Sigmoid colon (tissue), 4 donors: ENCODE data around the gene PRTN3.

Experiments used
- POLR2AphosphoS5 ChIP-seq, 4 donors: sonication (generic); formaldehyde crosslinking; IDR thresholded peaks; one replicate each; pipeline ENCODE4 v1.6.1; 2017; ENCODE audit warnings: antibody characterized with exemption in 4 of 4
- TF ChIP-seq, protein P1 (sequence below), 4 experiments: fragments of 450-650 bp in 3 of 4; fragments of 200-600 bp in 1 of 4; IDR thresholded peaks; one replicate each; pipeline ENCODE4 v1.5.1; 2016 to 2019; ENCODE audit warnings: antibody characterized with exemption in 4 of 4, mild to moderate bottlenecking in 3 of 4, moderate library complexity in 2 of 4

DNA sequence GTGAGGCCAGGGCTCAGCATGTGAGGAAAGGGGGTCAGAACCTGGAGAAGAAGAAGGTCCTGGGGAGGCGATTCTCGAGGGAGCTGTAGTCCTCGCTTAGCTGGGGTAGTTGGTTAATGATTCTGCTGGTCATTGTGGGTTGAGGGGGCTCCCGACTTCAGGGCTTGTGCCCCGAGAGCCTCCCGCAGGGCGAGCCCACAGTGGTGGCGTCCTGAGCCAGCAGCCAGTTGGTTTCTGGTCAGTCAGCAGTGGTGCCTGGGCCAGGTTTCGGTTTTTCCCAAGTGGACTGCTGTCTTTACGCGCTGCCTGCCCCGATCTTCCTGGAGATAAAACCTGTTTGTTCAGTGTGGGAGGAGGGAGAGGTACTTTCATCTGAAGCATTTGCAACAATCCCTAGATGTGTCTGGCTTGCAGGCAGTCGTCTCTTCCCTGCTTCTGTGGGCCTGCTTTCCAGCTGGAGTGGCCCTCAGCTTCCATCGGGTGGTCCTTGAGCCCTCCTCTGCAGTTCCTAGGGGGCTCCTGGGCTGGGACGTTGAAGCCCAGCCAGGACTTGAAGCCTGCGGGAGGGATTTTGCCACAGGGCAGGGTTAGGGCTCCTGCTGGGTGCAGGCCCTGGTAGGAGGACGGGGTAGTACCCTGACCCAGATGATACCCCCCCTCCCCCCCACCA is 40.3 kb upstream of the PRTN3 start:
- TF ChIP-seq, protein P1, sequence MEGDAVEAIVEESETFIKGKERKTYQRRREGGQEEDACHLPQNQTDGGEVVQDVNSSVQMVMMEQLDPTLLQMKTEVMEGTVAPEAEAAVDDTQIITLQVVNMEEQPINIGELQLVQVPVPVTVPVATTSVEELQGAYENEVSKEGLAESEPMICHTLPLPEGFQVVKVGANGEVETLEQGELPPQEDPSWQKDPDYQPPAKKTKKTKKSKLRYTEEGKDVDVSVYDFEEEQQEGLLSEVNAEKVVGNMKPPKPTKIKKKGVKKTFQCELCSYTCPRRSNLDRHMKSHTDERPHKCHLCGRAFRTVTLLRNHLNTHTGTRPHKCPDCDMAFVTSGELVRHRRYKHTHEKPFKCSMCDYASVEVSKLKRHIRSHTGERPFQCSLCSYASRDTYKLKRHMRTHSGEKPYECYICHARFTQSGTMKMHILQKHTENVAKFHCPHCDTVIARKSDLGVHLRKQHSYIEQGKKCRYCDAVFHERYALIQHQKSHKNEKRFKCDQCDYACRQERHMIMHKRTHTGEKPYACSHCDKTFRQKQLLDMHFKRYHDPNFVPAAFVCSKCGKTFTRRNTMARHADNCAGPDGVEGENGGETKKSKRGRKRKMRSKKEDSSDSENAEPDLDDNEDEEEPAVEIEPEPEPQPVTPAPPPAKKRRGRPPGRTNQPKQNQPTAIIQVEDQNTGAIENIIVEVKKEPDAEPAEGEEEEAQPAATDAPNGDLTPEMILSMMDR (IDR thresholded peaks at IDR 0.05), result no peak
- no peak for TF ChIP-seq POLR2AphosphoS5 (IDR thresholded peaks at IDR 0.05)
